ENCODE data around the gene HSF2BP. TPM values are rescaled to one million over a fixed set of nuclear protein-coding genes. Genes with fewer than 3 reads are reported as not detected.
"Not testable (repeated sequence)": the region's sequence is repeated elsewhere in the genome, so short reads cannot be mapped to it uniquely, and the experiment has no call there.

Gene HSF2BP
- polyA plus RNA-seq, 1 donor = 3.0 TPM

DNA sequence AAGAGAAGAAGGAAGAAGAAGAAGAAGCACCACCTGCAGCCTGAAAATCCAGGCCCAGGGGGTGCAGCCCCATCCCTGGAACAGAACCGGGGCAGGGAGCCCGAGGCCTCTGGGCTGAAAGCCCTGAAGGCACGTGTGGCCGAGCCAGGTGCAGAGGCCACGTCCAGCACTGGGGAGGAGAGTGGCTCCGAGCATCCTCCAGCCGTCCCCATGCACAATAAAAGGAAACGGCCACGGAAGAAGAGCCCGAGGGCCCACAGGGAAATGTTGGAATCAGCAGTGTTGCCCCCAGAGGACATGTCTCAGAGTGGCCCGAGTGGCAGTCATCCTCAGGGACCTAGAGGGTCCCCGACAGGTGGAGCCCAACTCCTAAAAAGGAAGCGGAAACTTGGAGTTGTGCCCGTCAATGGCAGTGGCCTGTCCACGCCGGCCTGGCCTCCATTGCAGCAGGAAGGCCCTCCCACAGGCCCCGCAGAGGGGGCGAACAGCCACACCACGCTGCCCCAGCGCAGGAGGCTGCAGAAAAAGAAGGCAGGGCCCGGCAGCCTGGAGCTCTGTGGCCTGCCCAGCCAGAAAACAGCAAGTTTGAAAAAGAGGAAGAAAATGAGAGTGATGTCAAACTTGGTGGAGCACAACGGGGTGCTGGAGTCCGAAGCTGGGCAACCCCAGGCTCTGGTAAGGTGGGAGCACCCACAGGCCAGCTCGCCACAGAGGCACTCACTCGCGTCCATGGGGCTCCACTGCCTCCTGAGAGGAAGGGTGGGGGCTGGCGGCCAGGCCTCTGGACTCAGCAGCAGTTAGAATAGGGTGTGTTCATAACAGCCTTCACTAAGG is 28.5 kb upstream of the HSF2BP start:
- DNase-seq = no peak

DNA sequence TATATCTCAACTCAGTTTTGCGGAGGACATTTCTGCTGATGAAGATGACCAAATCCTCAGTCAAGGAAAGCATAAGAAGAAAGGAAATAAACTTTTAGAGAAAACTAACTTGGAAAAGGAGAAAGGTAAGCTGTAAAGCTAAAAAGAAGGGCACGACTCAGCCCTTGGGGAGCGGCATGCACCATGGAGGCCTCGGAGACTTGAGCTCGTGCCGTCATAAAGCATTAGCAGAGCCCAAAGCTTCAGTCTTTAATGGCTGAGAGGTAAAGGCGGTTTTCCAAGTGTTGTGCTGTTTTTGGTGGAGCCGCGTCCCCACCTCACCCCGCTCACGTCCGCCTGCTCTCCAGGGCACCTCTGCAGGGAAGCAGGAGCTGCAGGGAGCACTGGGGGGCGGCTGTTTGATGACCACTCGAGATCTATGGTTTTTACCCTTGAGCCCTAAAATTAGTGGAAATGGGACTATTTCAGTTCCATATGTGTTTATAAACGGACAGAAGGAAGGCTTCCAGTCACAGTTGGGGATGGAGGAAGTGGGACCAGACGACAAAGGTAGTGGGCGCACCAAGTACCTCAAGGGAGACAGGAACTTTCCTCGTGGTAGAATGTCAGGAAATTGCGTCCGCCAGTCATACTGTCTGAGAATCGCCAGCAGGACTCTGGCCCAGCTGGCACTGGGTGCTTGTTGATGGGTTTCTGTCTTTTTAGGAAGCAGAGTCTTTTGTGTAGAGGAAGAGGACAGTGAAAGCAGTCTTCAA is 27.7 kb upstream of the HSF2BP start:
- DNase-seq = no peak

DNA sequence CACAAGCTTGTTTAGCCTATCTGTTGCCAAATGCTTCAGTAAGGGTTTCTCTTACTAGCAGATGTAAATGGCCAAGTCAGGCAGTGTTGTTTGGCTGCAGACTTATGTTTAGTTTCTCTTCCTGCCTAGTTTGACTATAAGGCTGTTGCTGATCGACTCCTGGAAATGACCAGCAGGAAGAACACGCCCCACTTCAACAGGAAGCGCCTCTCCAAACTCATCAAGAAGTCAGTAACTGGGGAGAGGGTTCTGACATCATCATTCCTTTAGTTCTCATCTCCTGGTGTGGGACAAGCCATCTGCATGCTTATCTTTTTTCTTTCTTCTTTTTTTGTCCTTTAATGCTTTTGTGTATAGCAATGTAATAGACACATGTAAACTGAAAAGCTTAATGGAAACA is 25.1 kb upstream of the HSF2BP start:
- DNase-seq = no peak

DNA sequence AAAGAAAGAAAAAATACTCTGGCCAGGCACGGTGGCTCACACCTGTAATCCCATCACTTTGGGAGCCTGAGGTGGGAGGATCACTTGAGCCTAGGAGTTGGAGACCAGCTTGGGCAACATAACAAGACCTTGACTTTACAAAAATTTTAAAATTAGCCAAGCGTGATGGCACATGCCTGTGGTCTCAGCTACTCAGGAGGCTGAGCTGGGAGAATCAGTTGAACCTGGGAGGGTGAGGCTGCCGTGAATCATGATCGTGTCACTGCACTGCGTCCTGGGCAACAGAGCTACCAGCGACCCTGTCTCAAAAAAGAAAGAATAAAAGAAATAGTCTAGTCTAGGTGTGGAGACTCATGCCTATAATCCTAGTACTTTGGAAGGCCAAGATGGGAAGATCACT is 22.4 kb upstream of the HSF2BP start:
- DNase-seq = no peak

DNA sequence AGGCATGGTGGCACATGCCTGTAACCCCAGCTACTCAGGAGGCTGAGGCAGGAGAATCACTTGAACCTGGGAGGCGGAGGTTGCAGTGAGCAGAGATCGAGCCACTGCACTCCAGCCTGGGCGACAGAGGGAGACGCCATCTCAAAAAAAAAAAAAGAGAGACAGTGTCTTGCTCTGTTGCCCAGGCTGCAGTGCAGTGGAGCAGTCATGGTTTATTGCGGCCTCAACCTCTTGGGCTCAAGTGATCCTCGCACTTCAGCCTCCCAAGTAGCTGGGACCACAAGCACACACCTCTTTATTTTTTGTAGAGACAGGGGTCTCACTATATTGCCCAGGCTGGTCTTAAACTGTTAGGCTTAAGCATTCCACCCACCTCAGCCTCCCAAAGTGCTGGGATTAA is 21.1 kb upstream of the HSF2BP start:
- DNase-seq = not testable (repeated sequence)

DNA sequence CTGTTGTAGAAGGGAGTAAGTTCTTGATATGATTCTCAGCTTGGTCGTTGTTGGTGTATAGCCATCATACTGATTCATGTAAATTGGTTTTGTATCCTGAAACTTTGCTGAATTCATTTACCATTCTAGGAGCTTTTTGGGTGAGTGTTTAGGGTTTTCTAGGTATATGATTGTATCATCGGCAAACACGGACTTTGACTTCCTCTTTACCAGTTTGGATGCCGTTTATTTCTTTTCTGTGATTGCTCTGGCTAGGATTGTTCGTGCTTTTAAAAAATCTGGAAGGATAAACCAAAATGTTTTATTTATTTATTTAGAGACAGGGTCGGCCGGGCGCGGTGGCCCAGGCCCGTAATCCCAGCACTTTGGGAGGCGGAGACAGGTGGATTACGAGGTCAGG is 20.7 kb upstream of the HSF2BP start:
- no peak for DNase-seq

DNA sequence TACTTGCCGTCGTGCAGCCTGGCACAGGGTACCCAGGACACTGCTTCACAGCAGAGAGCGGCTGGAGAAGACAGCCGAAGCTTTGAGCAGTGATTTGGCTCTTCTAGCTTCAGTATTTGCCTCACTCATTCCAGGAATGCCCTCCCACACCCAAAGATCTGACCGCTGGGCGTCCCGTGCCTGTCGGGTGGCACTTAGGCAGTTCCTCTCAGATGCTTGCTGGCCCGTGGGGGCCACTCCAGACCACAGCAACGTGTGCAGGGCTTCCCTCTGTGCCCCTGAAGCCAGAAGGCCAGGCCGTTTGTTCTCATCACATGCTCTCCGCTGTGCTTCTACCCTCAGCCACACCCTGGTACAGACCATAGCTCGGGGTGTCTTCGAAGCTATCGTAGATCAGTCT is 17.1 kb upstream of the HSF2BP start:
- no peak for DNase-seq

DNA sequence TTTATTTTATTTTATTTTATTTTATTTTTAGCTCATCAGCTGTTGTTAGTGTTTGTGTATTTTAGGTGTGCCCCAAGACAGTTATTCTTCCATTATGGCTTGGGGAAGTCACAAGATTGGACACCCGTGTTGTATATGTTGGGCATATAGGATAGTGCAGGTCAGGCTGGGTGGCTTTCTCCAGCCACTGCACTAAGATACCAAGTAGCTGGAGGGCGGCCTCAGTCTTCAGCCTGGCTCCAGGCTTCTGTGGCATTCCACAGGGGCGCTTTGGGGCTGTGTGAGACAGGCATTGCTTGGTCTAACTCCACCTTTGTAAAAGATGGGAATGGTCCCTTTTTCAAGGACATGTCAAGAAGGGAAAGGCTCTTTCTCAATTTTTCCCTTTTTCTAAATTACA is 16.6 kb upstream of the HSF2BP start:
- DNase-seq = no peak

DNA sequence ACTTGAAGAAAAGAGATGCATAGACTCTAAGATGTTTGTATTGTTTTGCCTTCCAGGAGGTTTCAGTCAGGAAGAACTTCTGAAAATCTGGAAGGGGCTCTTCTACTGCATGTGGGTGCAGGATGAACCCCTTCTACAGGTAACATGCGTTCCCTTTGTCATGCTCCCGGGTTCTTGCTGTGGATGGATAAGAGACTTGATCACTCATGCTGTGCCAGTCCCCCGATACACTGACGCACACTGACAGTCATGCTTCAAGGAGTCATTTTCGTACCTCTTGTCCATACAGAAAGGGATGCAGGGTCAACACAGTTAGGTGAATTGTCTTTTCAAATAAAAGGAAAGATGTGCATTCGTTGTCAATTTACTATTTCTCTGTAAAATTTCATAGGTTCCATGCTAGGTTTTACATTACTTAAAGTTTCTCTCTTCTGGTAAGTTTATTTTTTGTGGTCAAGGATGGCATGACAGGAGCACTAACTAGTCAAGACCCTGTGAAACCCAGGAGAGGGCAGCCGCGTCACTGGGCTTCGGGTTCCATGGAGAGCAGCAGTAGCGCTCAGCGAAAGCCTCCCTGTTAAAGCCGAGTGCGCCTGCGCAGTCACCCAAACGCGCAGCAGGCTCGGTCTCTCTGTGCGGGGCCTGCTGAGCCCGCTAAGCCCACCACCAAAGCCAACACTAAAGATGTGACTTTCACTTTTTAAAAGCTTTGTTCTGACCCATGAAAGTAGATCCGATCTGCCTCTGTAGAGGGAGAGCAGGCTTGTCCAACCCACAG is 10.7 kb upstream of the HSF2BP start:
- no peak for DNase-seq

DNA sequence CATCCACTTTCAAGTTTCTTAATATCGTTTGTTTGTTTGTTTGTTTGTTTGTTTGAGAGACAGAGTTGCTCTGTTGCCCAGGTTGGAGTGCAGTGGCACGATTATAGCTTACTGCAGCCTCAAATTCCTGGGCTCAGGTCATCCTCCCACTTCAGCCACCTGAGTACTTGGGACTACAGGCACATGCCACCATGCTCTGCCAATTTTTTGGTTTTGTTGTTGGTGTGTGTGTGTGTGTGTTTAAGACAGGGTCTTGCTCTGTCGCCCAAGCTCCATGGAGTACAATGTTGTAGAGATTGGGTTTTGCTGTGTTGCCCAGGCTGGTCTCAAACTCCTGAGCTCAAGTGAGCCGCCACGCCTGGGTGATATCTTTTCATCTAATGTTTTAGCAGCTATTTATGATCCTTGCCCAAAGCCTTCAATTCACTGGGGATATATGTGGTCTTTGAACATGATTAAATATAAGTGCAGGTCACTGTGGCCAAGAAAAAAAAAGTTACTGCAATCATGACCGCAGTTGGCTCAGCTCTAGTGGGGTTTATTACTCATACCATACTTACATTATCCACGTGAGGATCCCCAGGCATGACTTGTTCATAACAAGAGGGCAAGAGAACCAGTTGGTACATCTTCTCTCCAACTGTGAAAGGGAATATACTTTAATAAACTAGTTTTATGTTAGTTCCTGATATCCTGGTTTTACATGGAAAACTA is 8.1 kb upstream of the HSF2BP start:
- DNase-seq = no peak

DNA sequence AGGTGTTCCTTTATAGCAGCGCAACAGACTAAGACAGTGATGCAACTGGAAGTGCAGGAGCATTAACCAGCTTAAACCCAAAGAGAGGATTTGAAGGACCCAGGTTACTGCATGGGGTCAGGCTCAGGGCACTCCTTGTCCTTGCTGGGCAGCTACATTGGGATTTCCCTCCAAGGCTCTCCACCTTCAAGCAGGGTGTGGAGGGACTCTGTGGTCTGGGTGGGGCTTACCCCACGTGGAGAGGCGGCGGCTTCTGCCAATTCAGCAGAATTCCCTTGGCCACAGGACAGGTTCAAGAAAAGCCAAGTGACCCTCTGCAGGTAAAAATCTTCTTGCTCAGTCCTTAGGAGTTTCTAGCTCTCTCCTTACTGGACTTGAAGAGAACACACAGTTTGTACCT is 6.6 kb upstream of the HSF2BP start:
- no peak for DNase-seq

DNA sequence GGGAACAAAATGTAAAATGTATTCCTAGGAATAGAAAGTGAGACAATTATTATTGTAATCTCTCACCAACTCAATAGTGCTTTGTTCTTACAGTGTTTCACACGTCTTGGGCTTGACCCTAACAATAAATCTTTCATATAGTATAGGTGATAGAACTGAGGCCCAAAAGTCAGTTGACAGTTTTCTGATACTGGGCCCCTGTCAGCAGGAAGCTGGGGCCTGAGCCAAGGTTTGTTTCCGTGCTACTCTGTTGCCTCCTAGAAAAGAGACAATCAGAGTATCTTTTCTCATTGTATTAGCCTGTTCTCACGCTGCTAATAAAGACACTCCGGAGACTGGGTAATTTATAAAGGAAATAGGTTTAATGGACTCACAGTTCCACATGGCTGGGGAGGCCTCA is 5.1 kb upstream of the HSF2BP start:
- no peak for DNase-seq

DNA sequence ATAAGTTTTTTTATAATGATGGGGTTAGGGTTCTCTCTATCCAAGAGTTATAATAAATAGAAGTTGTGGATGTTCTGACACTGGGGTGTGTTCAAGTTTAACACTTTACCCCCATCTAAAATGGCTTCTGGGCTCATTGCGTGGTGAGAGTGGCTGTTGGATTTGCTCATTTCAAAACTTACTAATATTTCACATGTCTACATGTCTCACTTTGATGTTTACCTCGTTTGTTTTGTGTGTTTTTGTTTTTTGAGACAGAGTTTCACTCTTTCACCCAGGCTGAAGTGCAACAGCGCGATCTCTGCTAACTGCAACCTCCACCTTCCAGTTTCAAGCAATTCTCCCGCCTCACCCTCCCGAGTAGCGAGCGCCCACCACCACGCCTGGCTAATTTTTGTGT is 3.7 kb upstream of the HSF2BP start:
- no peak for DNase-seq

DNA sequence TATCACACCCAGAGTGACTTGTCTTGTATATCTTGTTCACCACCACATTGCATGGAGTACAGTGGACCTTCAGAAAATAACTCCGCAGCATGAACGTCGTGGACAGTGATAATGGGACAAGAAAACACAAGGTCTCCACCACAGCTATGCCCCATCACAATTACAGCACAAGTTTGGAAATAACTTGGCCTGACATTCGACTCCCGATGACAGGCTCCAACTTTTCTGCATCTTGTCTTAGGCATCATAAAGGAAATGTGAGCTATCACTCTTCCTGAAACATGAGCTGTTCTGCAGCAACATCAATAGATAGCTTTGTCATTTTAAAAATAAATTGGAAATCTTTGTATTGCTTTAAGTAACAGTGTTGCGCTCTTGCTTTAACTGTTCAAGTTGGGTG is 3.0 kb upstream of the HSF2BP start:
- no peak for DNase-seq

DNA sequence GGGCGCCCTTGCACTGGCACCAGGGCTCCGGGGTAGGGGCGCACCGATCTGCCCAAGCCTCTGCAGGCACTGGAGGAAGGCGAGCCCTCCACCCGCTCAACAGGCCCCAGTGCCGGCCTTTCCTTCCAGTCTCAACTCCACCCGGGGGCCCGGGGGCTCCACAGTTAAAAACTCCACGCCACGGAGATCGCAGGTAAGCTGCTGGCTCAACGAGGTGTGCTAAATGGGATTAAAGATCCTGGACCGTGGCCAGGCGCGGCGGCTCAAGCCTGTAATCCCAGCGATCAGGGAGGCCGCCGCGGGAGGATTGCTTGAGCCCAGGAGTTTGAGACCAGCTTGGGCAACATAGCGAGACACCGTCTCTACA is 536 bp downstream of the HSF2BP start:
- no peak for DNase-seq

DNA sequence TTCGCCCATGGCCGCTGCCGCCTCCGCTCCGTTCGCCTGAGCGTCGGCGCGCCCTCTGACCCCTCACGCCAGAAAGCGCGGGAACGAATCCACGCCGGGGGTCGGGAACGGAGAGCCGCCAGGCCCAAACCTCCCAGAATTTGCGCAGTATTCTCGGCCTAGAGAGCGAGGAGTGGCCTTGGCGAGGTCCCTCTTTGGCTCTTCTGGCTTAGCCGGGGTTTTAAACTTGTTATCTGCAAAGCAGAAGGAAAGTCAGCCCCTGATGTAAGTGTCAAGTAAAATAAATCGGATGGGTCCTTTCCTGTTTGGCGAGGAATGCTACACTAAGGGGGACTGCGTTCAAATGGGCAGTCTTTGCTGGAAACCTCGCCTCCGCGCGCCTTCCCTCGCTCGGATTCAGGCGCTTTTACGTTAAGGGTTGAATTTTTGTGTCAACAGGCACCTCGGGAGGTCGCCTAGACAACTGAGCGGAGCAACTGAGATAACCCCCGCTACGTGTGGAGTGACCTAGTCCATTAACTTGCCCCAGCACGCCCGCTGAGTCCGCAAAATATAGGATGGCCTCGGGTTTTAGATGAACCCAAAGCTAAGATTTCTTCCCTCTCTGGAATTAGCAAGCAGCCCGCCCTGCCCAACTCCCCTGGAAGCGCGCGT is 1.1 kb downstream of the HSF2BP start:
- DNase-seq = no peak

DNA sequence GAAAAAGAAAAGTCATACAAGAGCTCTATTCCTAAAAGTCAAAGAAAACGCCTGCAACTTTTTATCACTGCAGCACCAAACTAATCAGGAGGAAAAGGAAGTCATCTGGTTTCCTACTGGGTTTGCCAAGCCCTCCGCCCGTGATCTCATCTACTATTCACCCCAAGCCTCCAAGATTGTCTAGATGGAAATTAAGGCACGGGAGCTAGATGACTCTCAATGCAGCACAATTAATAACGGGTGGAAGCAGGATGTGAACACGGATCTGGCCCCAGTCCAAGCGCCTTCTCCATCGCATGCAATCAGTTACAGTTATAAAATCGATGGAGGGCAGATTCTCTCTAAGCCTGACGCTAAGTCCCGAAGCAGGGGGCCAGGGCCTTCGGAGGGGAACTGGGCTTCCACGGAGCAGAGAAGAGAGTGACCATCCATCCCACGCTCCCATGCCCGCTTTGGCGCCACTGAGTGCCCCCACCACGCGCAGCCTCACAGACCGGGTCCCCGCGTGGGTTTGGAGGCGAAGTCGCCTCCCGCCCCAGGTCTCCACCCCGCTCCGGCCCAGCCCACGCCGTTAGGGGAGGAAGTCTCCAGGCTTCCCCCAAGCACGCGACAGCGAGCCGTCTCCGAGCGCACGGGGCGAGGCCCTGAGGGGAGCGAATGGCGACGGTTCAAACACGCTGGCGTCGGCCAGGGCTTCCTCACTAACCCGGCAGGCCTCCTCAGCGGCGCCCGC is 1.8 kb downstream of the HSF2BP start:
- DNase-seq = no peak

DNA sequence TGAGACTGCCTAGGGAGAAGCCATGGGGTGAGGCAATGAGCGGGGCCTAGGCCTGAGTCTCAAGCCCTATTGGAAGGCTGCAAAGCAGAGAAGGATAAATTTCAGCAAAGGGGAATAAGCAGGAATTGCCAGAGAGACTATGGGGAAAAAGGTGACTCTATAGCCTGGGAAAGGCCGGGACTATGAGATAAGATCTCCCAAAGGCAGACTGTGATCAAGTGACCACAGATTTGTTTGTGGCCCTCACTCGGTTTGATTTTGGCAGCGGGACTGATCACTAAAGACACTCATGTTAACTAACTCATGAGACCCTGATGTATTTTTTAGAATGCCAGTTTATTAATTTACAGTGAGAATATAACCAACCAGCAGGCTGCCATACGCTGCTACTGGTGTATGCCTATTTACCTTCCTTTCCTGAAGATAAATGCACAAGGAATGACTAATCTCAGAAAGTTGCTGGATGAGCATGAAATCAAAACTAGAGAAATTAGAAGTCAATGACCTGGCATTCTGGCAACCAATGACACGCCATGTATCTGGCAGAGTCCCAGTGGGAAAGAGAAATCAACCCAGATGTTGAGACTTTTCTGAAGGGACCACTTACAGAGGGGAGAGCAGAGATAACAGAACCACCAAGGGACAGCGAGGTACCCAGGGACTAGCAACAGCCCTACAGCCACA is 4.3 kb downstream of the HSF2BP start:
- no peak for DNase-seq

DNA sequence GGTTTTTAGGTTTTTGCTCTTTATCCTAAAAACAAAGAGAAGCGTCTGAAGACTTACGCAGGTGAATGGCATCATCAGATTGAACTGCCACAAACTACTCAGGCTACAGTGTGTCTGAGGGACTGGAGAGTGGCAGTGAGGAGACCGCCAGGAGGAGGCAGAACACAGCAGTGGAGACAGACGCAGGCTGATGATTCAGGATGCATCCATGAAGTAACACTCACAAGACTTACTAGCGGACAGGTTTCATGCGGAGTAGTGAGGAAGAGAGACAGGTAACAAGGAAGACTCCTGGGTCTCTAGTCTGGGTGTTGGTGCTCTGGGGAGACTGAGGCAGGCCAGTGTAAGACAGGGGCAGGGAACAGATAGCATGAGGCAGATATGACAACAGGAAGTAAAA is 5.7 kb downstream of the HSF2BP start:
- no peak for DNase-seq

DNA sequence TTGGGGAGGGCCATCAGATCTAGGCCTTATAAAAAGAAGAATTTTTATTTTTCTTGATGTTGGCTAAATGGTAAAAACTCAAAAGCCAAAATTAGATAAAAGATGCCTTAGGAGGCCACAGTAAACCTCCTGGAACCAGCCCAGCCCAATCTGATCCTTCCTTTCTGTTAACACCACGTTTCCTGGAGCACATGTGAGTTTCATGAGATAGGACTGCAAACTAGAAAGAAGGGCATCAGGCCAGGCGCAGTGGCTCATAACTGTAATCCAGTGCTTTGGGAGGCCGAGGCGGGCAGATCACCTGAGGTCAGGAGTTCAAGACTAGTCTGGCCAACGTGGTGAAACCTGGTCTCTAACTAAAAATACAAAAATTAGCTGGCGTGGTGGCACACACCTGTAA is 6.7 kb downstream of the HSF2BP start:
- no peak for DNase-seq
